Bronchial epithelial cell (primary cell): ENCODE data around the gene NUMA1. TPM values are rescaled to one million over a fixed set of nuclear protein-coding genes. Genes with fewer than 3 reads are reported as not detected.

ENCODE experiments used
- DNase-seq: peaks from one replicate; pipeline ENCODE4 v3.0.0-alpha.2; 2010; ENCODE audit warnings: low read depth
- FAIRE-seq: peaks from 2 replicates; lab custom pipeline; 2011; peaks lifted over from hg19 to GRCh38; lab: Jason Lieb, UNC
- H3K27me3 ChIP-seq: 2 replicates; pipeline ENCODE4 v1.5.1; 2011; ENCODE audit warnings: low read length; ENCODE audit not compliant: control insufficient read depth, insufficient read depth
- H3K36me3 ChIP-seq: 2 replicates; pipeline ENCODE4 v1.5.1; 2011; ENCODE audit warnings: low read length; ENCODE audit not compliant: control insufficient read depth, insufficient read depth
- H3K4me3 ChIP-seq: 2 replicates; pipeline ENCODE4 v1.5.1; 2011; ENCODE audit warnings: mild to moderate bottlenecking, low read depth, low read length, control low read depth
- CTCF ChIP-seq: IDR thresholded peaks from 2 replicates; pipeline ENCODE4 v1.5.1; 2011; ENCODE audit warnings: mild to moderate bottlenecking, moderate library complexity, low read length, control low read depth, inconsistent platforms; ENCODE audit not compliant: insufficient read depth, severe bottlenecking
- total RNA-seq: library from RNA; depleted of rRNA; stranded (reverse); fragments of >200 nt; gene quantifications from 2 replicates; pipeline ENCODE4 v1.2.1, GENCODE V29; 2014

Gene NUMA1
- total RNA-seq, 1 donor from 2014 or later, result 52.7 TPM

- no peak for TF ChIP-seq CTCF
- FAIRE-seq (no peak), DNase-seq (no peak)
- H3K36me3 ChIP-seq, result peaks cover 2% of the 10 kb centered on the region
- H3K27me3 ChIP-seq, result no peaks in the 10 kb centered on the region
- H3K4me3 ChIP-seq, result no peak overlapping the region
Observed at GRCh38 chr11:72061739-72062396, 18.5 kb downstream of the NUMA1 start.

GRCh38 chr11:72058416-72059034, 21.8 kb downstream of the NUMA1 start:
- Histone ChIP-seq H3K4me3 (no peak overlapping the region), H3K36me3 (peaks cover 2% of the 10 kb centered on the region), H3K27me3 (no peaks in the 10 kb centered on the region)
- DNase-seq (peak; percentile 61), FAIRE-seq (no peak)
- no peak for TF ChIP-seq CTCF

DNA sequence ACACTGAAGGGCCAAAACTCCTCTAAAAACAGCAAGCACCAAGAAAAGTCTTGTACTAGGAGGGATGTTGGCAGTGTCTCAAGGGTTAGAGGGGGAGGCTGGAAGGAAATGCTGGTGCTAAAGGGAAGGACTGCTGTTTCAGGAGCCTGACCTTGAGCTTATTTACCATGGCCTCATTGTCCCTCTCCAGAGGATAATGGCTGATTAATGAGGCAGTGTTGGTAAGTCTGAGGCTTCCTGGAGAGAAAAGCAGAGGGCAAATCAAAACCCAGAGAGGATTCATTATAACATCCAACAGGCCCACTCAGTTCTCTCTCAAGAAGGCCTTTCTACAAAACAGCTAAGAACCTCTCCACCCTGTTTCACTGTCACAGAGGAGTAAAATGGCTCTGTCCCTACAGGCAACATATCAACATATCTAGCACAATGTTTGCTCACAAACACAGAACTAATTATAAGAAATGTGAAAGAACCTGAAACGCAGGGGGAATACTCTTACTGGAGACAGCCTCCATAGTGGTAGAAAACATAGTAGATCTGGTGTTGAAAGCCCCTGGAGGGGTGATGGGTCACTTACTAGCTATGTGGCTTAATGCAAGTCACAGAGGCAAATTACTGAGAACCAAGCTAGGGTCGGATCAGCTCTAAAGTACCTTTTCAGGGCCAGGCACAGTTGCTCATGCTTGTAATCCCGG, 31.4 kb downstream of the NUMA1 start:
- no peak for DNase-seq
- H3K36me3 ChIP-seq, result peaks cover 3% of the 10 kb centered on the region
- no peak for TF ChIP-seq CTCF
- H3K27me3 ChIP-seq, result no peaks in the 10 kb centered on the region
- H3K4me3 ChIP-seq, result no peak overlapping the region
- no peak for FAIRE-seq

- Histone ChIP-seq H3K27me3 (no peaks in the 10 kb centered on the region), H3K4me3 (no peak overlapping the region), H3K36me3 (peaks cover 1% of the 10 kb centered on the region)
- FAIRE-seq (no peak), DNase-seq (no peak)
- TF ChIP-seq CTCF, result no peak
Observed at GRCh38 chr11:72045849-72046248, 34.5 kb downstream of the NUMA1 start.

GRCh38 chr11:72042064-72042745, 38.1 kb downstream of the NUMA1 start:
- Histone ChIP-seq H3K4me3 (peak overlapping the region; percentile 45), H3K36me3 (peaks cover 1% of the 10 kb centered on the region), H3K27me3 (no peaks in the 10 kb centered on the region)
- TF ChIP-seq CTCF, result no peak
- DNase-seq (no peak), FAIRE-seq (no peak)
